ENCODE measurements around the gene EEFSEC.

Gene EEFSEC

GRCh38 chr3:128345196-128345595 is 191.9 kb downstream of the EEFSEC start:
- TF ChIP-seq CTCF (IDR thresholded peaks at IDR 0.05; ENCODE audit: borderline replicate concordance, insufficient read depth, low read depth, low read length): no peak
- H3K4me3 ChIP-seq (ENCODE audit: low read depth, low read length): no peak overlapping the region

GRCh38 chr3:128346562-128346961 is 193.3 kb downstream of the EEFSEC start:
- no peak overlapping the region for H3K4me3 ChIP-seq (ENCODE audit: low read depth, low read length)
- no peak for TF ChIP-seq CTCF (IDR thresholded peaks at IDR 0.05; ENCODE audit: borderline replicate concordance, insufficient read depth, low read depth, low read length)

GRCh38 chr3:128347282-128347681 is 194.0 kb downstream of the EEFSEC start:
- no peak for TF ChIP-seq CTCF (IDR thresholded peaks at IDR 0.05; ENCODE audit: borderline replicate concordance, insufficient read depth, low read depth, low read length)
- H3K4me3 ChIP-seq (ENCODE audit: low read depth, low read length): no peak overlapping the region

- no peak for TF ChIP-seq CTCF (IDR thresholded peaks at IDR 0.05; ENCODE audit: borderline replicate concordance, insufficient read depth, low read depth, low read length)
- H3K4me3 ChIP-seq (ENCODE audit: low read depth, low read length): no peak overlapping the region
Measured at GRCh38 chr3:128348075-128348474, 194.8 kb downstream of the EEFSEC start.

- TF ChIP-seq CTCF (IDR thresholded peaks at IDR 0.05; ENCODE audit: borderline replicate concordance, insufficient read depth, low read depth, low read length): no peak
- H3K4me3 ChIP-seq (ENCODE audit: low read depth, low read length): no peak overlapping the region
Measured at GRCh38 chr3:128348805-128349531, 195.7 kb downstream of the EEFSEC start.

GRCh38 chr3:128349963-128350599 is 196.8 kb downstream of the EEFSEC start:
- no peak overlapping the region for H3K4me3 ChIP-seq (ENCODE audit: low read depth, low read length)
- no peak for TF ChIP-seq CTCF (IDR thresholded peaks at IDR 0.05; ENCODE audit: borderline replicate concordance, insufficient read depth, low read depth, low read length)

GRCh38 chr3:128351546-128351945 is 198.3 kb downstream of the EEFSEC start:
- H3K4me3 ChIP-seq (ENCODE audit: low read depth, low read length): no peak overlapping the region
- TF ChIP-seq CTCF (IDR thresholded peaks at IDR 0.05; ENCODE audit: borderline replicate concordance, insufficient read depth, low read depth, low read length): no peak
